GM23248 (cell line): ENCODE measurements around the gene PRPF18. TPM values are rescaled to one million over a fixed set of nuclear protein-coding genes. Genes with fewer than 3 reads are reported as not detected.

Experiments used
- DNase-seq: peaks from one replicate; pipeline ENCODE4 v3.0.0-alpha.2; 2015
- H2AFZ ChIP-seq: fragments of 200-600 bp; sonication (generic); 2 replicates; pipeline ENCODE4 v1.6.1; 2016; ENCODE audit warnings: antibody characterized with exemption
- H3F3A ChIP-seq: fragments of 200-600 bp; sonication (generic); 2 replicates; pipeline ENCODE4 v1.6.1; 2016; ENCODE audit warnings: mild to moderate bottlenecking, antibody characterized with exemption, mixed run types; ENCODE audit not compliant: insufficient read depth
- H3K27ac ChIP-seq: fragments of 200-600 bp; sonication (generic); 2 replicates; pipeline ENCODE4 v1.5.1; 2016; ENCODE audit warnings: mild to moderate bottlenecking
- H3K27me3 ChIP-seq: fragments of 200-600 bp; sonication (generic); replicated peaks from 2 replicates; pipeline ENCODE4 v1.6.1; 2016; ENCODE audit warnings: mild to moderate bottlenecking; ENCODE audit not compliant: insufficient read depth
- H3K36me3 ChIP-seq: fragments of 200-600 bp; sonication (generic); 2 replicates; pipeline ENCODE4 v1.6.1; 2016; ENCODE audit warnings: low read depth, mild to moderate bottlenecking
- H3K4me1 ChIP-seq: fragments of 200-600 bp; sonication (generic); 2 replicates; pipeline ENCODE4 v1.6.1; 2016; ENCODE audit warnings: mild to moderate bottlenecking; ENCODE audit not compliant: insufficient read depth
- H3K4me2 ChIP-seq: fragments of 200-600 bp; sonication (generic); one replicate; pipeline ENCODE4 v1.6.1; 2016; ENCODE audit warnings: mild to moderate bottlenecking; ENCODE audit not compliant: unreplicated experiment
- H3K4me3 ChIP-seq: fragments of 200-600 bp; sonication (generic); 2 replicates; pipeline ENCODE4 v1.5.1; 2016; ENCODE audit warnings: mild to moderate bottlenecking
- H3K79me2 ChIP-seq: fragments of 200-600 bp; sonication (generic); 2 replicates; pipeline ENCODE4 v1.6.1; 2016; ENCODE audit warnings: mild to moderate bottlenecking; ENCODE audit not compliant: insufficient read depth
- H3K9ac ChIP-seq: fragments of 200-600 bp; sonication (generic); 2 replicates; pipeline ENCODE4 v1.6.1; 2016; ENCODE audit warnings: mild to moderate bottlenecking
- H3K9me2 ChIP-seq: fragments of 200-600 bp; sonication (generic); 2 replicates; pipeline ENCODE4 v1.6.1; 2016; ENCODE audit warnings: mixed run types, mild to moderate bottlenecking, moderate library complexity; ENCODE audit not compliant: insufficient read depth
- H3K9me3 ChIP-seq: fragments of 200-600 bp; sonication (generic); one replicate; pipeline ENCODE4 v1.6.1; 2017; ENCODE audit warnings: low read depth
- H4K20me1 ChIP-seq: fragments of 200-600 bp; sonication (generic); 2 replicates; pipeline ENCODE4 v1.6.0; 2016; ENCODE audit not compliant: insufficient read depth
- EZH2 ChIP-seq: fragments of 200-600 bp; sonication (generic); IDR thresholded peaks from 2 replicates; pipeline ENCODE4 v1.6.1; 2018; ENCODE audit warnings: antibody characterized with exemption, mild to moderate bottlenecking; ENCODE audit not compliant: insufficient read depth, poor library complexity, severe bottlenecking
- EZH2phosphoT487 ChIP-seq: fragments of 200-600 bp; sonication (generic); IDR thresholded peaks from 2 replicates; pipeline ENCODE4 v1.6.1; 2018; ENCODE audit warnings: antibody characterized with exemption, moderate library complexity, mild to moderate bottlenecking, low read depth; ENCODE audit not compliant: insufficient read depth
- WGBS, 2 experiments: methylation state at CpG; one replicate each; pipeline ENCODE4 v1.1.6; 2015 to 2017; ENCODE audit warnings: low lambda C conversion rate in 2 of 2, low coverage in 1 of 2; ENCODE audit errors: missing lambda C conversion rate in 2 of 2; 5-methylcytosine and 5-hydroxymethylcytosine counted together
- in situ Hi-C: fragments of 300-500 bp; cut with MboI; formaldehyde crosslinking; loops from 2 replicates; pipeline ENCODE4 v1.15.0; 2020
- polyA plus RNA-seq: library from polyadenylated mRNA; unstranded; fragments of >200 nt; fragmentation: Nextera tagmentation; extraction: Ambion mirVana; gene quantifications from 2 replicates; pipeline ENCODE4 v1.2.1, GENCODE V29; 2016
- total RNA-seq: library from RNA; depleted of rRNA; stranded (reverse); fragments of >200 nt; shearing (Covaris generic); gene quantifications from 2 replicates; pipeline ENCODE4 v1.2.3, GENCODE V29; 2014

PRPF18 gene
- total and polyA plus RNA-seq, 2 experiments from 2014 or later: 21.8 to 30.2 TPM

DNA sequence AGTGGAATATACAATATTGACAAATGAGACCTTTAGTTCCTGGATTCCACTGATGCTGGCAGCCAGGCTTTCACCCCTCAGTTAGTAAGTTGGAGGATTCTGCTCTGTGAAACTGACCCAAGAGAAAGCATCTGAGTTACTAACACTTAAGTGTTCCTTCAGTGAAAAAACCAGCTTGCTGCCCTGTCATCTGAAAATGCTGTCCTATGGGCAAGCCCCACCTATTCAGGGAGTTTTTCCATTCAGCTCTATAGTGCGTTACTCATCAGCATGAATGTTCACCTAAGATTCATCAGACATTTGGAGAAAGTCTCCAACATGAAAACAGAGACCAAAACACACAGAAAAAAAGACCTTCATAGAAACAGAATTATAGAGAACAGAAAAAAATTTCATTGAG lies 37.9 kb downstream of the PRPF18 start:
- H3K9me3 ChIP-seq: no peaks in the 10 kb centered on the region
- 94 to 96% methylated on average over 1 of the region's 1 CpG for WGBS, 2 experiments
- no peaks in the 10 kb centered on the region for H3K79me2 ChIP-seq

GRCh38 chr10:13627459-13628310 lies 40.9 kb downstream of the PRPF18 start:
- Histone ChIP-seq H3K27me3 (no peaks in the 10 kb centered on the region), H3K79me2 (no peaks in the 10 kb centered on the region), H3K4me2 (no peak overlapping the region), H4K20me1 (no peaks in the 10 kb centered on the region), H3K9me2 (no peaks in the 10 kb centered on the region), H3K27ac (no peak overlapping the region), H3K4me1 (no peaks in the 10 kb centered on the region), H3K9me3 (no peaks in the 10 kb centered on the region), H3F3A (no peaks in the 10 kb centered on the region), H2AFZ (no peak overlapping the region), H3K36me3 (0 out of 2 replicates have a peak, but pooled peaks cover 6% of the 10 kb centered on the region), H3K9ac (no peak overlapping the region), H3K4me3 (no peak overlapping the region)
- peak; percentile 12 for DNase-seq
- no peak for TF ChIP-seq EZH2
- TF ChIP-seq EZH2phosphoT487: no peak
- 92% methylated on average over 7 of the region's 7 CpGs for WGBS, 2 experiments
- in situ Hi-C loops: no loop called here

More for the DNA sequence above, 37.9 kb downstream of the PRPF18 start:
- Histone ChIP-seq H4K20me1 (no peaks in the 10 kb centered on the region), H3K27ac (no peak overlapping the region), H3K36me3 (no peaks in the 10 kb centered on the region), H3K4me1 (no peaks in the 10 kb centered on the region), H3K4me2 (no peak overlapping the region), H3K27me3 (no peaks in the 10 kb centered on the region), H2AFZ (no peak overlapping the region), H3K9ac (no peak overlapping the region), H3F3A (no peaks in the 10 kb centered on the region), H3K9me2 (no peaks in the 10 kb centered on the region), H3K4me3 (no peak overlapping the region)
- TF ChIP-seq EZH2phosphoT487 (no peak), EZH2 (no peak)
- peak; percentile 25 for DNase-seq
- in situ Hi-C loops: no loop called here

GRCh38 chr10:13628661-13629060 lies 41.9 kb downstream of the PRPF18 start:
- TF ChIP-seq EZH2phosphoT487: no peak
- no peak for TF ChIP-seq EZH2
- Histone ChIP-seq H3K4me3 (no peak overlapping the region), H3K27ac (no peak overlapping the region), H3K9me3 (no peaks in the 10 kb centered on the region), H3K79me2 (no peaks in the 10 kb centered on the region), H4K20me1 (no peaks in the 10 kb centered on the region), H3K4me2 (no peak overlapping the region), H2AFZ (no peak overlapping the region), H3K27me3 (no peaks in the 10 kb centered on the region), H3K9ac (no peak overlapping the region), H3K9me2 (no peaks in the 10 kb centered on the region), H3F3A (no peaks in the 10 kb centered on the region), H3K36me3 (0 out of 2 replicates have a peak, but pooled peaks cover 6% of the 10 kb centered on the region), H3K4me1 (no peaks in the 10 kb centered on the region)
- WGBS, 2 experiments: 67% methylated on average over 7 of the region's 7 CpGs
- DNase-seq: no peak
- in situ Hi-C loops: no loop called here

DNA sequence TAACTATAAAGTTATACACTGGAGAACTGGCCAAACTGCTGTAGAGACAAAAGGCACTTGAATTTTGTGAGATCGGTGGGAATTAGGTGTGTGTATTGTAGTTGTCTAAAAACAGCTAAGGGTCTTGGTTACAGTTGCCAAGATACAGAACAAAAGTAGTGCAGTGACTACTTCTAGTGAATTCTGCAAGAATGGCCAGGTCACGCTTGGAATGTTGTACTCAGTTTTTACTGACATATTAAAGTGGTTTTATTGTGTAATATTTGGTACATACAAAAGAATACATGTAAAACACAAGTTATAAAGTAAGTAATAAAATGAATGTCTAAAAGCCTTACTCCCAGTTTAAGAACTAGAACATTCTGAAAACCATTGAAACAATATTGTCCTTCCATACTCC lies 42.4 kb downstream of the PRPF18 start:
- H3K36me3 ChIP-seq: 0 out of 2 replicates have a peak, but pooled peaks cover 6% of the 10 kb centered on the region
- H3K4me1 ChIP-seq: no peaks in the 10 kb centered on the region
- 92 to 96% methylated on average over 2 of the region's 2 CpGs for WGBS, 2 experiments
- no peaks in the 10 kb centered on the region for H3F3A ChIP-seq
- no peaks in the 10 kb centered on the region for H3K27me3 ChIP-seq
- no peaks in the 10 kb centered on the region for H3K9me3 ChIP-seq
- H2AFZ ChIP-seq: no peak overlapping the region
- H4K20me1 ChIP-seq: no peaks in the 10 kb centered on the region
- no peak overlapping the region for H3K27ac ChIP-seq
- H3K9ac ChIP-seq: no peak overlapping the region
- H3K4me2 ChIP-seq: no peak overlapping the region
- H3K9me2 ChIP-seq: no peaks in the 10 kb centered on the region
- no peak for DNase-seq
- in situ Hi-C loops: no loop called here
- TF ChIP-seq EZH2 (no peak), EZH2phosphoT487 (no peak)
- H3K79me2 ChIP-seq: no peaks in the 10 kb centered on the region
- no peak overlapping the region for H3K4me3 ChIP-seq

- in situ Hi-C loops: no loop called here
- H2AFZ ChIP-seq: no peak overlapping the region
- no peaks in the 10 kb centered on the region for H3K79me2 ChIP-seq
- DNase-seq: no peak
- TF ChIP-seq EZH2phosphoT487 (no peak), EZH2 (no peak)
- no peaks in the 10 kb centered on the region for H3K4me1 ChIP-seq
- no peak overlapping the region for H3K4me2 ChIP-seq
- H3K9me2 ChIP-seq: no peaks in the 10 kb centered on the region
- H3F3A ChIP-seq: no peaks in the 10 kb centered on the region
- H3K9ac ChIP-seq: no peak overlapping the region
- no peaks in the 10 kb centered on the region for H3K9me3 ChIP-seq
- H3K4me3 ChIP-seq: no peak overlapping the region
- no peak overlapping the region for H3K27ac ChIP-seq
- 0 out of 2 replicates have a peak, but pooled peaks cover 6% of the 10 kb centered on the region for H3K36me3 ChIP-seq
- H3K27me3 ChIP-seq: no peaks in the 10 kb centered on the region
- H4K20me1 ChIP-seq: no peaks in the 10 kb centered on the region
These were observed 43.5 kb downstream of the PRPF18 start for GRCh38 chr10:13630231-13630630.
